Stimulated activated CD8-positive, alpha-beta memory T cell treated with anti-CD3 and anti-CD28 coated beads, Interleukin-2, amount 100 ng/mL, for 48 hours (primary cell): ENCODE results near the gene RAB5IF.
"Not testable (repeated sequence)": the region's sequence is repeated elsewhere in the genome, so short reads cannot be mapped to it uniquely, and the experiment has no call there.

Experiments used
- DNase-seq, 2 donors: peaks; one replicate each; pipeline ENCODE4 v3.0.0-alpha.2; 2020; ENCODE audit warnings: low read depth in 2 of 2

RAB5IF gene

GRCh38 chr20:36585410-36586125, 20.0 kb upstream of the RAB5IF start:
- DNase-seq = no peak

- no peak for DNase-seq
These were observed 18.1 kb upstream of the RAB5IF start for GRCh38 chr20:36587388-36588070.

GRCh38 chr20:36591281-36591680, 14.3 kb upstream of the RAB5IF start:
- DNase-seq = no peak

GRCh38 chr20:36591854-36592641, 13.5 kb upstream of the RAB5IF start:
- no peak for DNase-seq

GRCh38 chr20:36593347-36593929, 12.1 kb upstream of the RAB5IF start:
- no peak for DNase-seq

GRCh38 chr20:36599912-36600345, 5.7 kb upstream of the RAB5IF start:
- no peak for DNase-seq

- no peak for DNase-seq
These were observed 4.0 kb upstream of the RAB5IF start for GRCh38 chr20:36601540-36601939.

GRCh38 chr20:36604952-36605398, 604 bp upstream of the RAB5IF start:
- peak in 1 of 2 donors; percentile 23 for DNase-seq

GRCh38 chr20:36606158-36607066, 833 bp downstream of the RAB5IF start:
- no peak for DNase-seq

- no peak for DNase-seq
These were observed 2.2 kb downstream of the RAB5IF start for GRCh38 chr20:36607586-36608387.

GRCh38 chr20:36608388-36608728, 2.8 kb downstream of the RAB5IF start:
- not testable (repeated sequence) for DNase-seq

GRCh38 chr20:36611625-36612024, 6.0 kb downstream of the RAB5IF start:
- no peak for DNase-seq

- DNase-seq = no peak
These were observed 8.4 kb downstream of the RAB5IF start for GRCh38 chr20:36613974-36614373.

- no peak for DNase-seq
These were observed 9.4 kb downstream of the RAB5IF start for GRCh38 chr20:36614781-36615557.

- DNase-seq = no peak
These were observed 15.3 kb downstream of the RAB5IF start for GRCh38 chr20:36620917-36621316.

GRCh38 chr20:36623444-36623843, 17.9 kb downstream of the RAB5IF start:
- DNase-seq = no peak

GRCh38 chr20:36624068-36624943, 18.7 kb downstream of the RAB5IF start:
- no peak for DNase-seq

- no peak for DNase-seq
These were observed 19.4 kb downstream of the RAB5IF start for GRCh38 chr20:36624944-36625324.

GRCh38 chr20:36628076-36628475, 22.5 kb downstream of the RAB5IF start:
- DNase-seq = no peak
